NCI-H128 (cell line): ENCODE measurements around the gene DNAJC13.

Experiments used
- DNase-seq: peaks from one replicate; lab custom pipeline; 2025; ENCODE audit not compliant: unreplicated experiment; lab: John Stamatoyannopoulos, UW

Gene DNAJC13

GRCh38 chr3:132587401-132587800 lies 170.1 kb downstream of the DNAJC13 start:
- DNase-seq, result no peak
